ENCODE measurements around the gene RPL39L. TPM values are rescaled to one million over a fixed set of nuclear protein-coding genes. Genes with fewer than 3 reads are reported as not detected.
"Not testable (repeated sequence)": the region's sequence is repeated elsewhere in the genome, so short reads cannot be mapped to it uniquely, and the experiment has no call there.

The RPL39L gene
- total and polyA plus RNA-seq, 4 donors: 10.0 to 51.5 (median 22.7) TPM

GRCh38 chr3:187172929-187173328 lies 33.6 kb upstream of the RPL39L start:
- H3K9me3 ChIP-seq (ENCODE audit: control insufficient read depth, low read length): no peaks in the 10 kb centered on the region
- ATAC-seq (ENCODE audit: low FRiP score) (no peak), DNase-seq (no peak)
- intact Hi-C loops (cut with DNase I): no loop called here
- no peaks in the 10 kb centered on the region for H3K27me3 ChIP-seq (ENCODE audit: control insufficient read depth in 1 of 2, insufficient read depth in 2 of 2, low read length in 1 of 2)
- H3K4me3 ChIP-seq (ENCODE audit: low read length in 2 of 2): no peak overlapping the region
- no peaks in the 10 kb centered on the region for H3K36me3 ChIP-seq (ENCODE audit: control insufficient read depth in 1 of 2, insufficient read depth in 2 of 2, low read length in 1 of 2)
- WGBS, 2 donors: 94 to 97% methylated on average over 2 of the region's 2 CpGs
- peaks cover 0 to 7% of the 10 kb centered on the region in 2 donors for H3K4me1 ChIP-seq (ENCODE audit: control insufficient read depth in 1 of 2, insufficient read depth in 2 of 2, low read length in 2 of 2)
- H3K27ac ChIP-seq (ENCODE audit: low read depth in 1 of 2, low read length in 2 of 2): peak overlapping the region in 1 of 2 donors; percentile 51

- intact Hi-C loops (cut with DNase I); ATAC-seq (ENCODE audit: low FRiP score); H3K27ac ChIP-seq (ENCODE audit: low read depth in 1 of 2, low read length in 2 of 2); H3K36me3 ChIP-seq (ENCODE audit: control insufficient read depth in 1 of 2, insufficient read depth in 2 of 2, low read length in 1 of 2); H3K27me3 ChIP-seq (ENCODE audit: control insufficient read depth in 1 of 2, insufficient read depth in 2 of 2, low read length in 1 of 2); DNase-seq; H3K4me3 ChIP-seq (ENCODE audit: low read length in 2 of 2); H3K9me3 ChIP-seq (ENCODE audit: control insufficient read depth, low read length): not testable (repeated sequence)
- peaks cover 0 to 10% of the 10 kb centered on the region in 2 donors for H3K4me1 ChIP-seq (ENCODE audit: control insufficient read depth in 1 of 2, insufficient read depth in 2 of 2, low read length in 2 of 2)
- 96 to 100% methylated on average over 5 of the region's 5 CpGs for WGBS, 2 donors
Measured at GRCh38 chr3:187170911-187171310, 31.6 kb upstream of the RPL39L start.

- Histone ChIP-seq H3K4me1 (ENCODE audit: control insufficient read depth in 1 of 2, insufficient read depth in 2 of 2, low read length in 2 of 2) (peaks cover 0 to 10% of the 10 kb centered on the region in 2 donors), H3K27me3 (ENCODE audit: control insufficient read depth in 1 of 2, insufficient read depth in 2 of 2, low read length in 1 of 2) (no peaks in the 10 kb centered on the region), H3K4me3 (ENCODE audit: low read length in 2 of 2) (no peak overlapping the region), H3K36me3 (ENCODE audit: control insufficient read depth in 1 of 2, insufficient read depth in 2 of 2, low read length in 1 of 2) (no peaks in the 10 kb centered on the region), H3K9me3 (ENCODE audit: control insufficient read depth, low read length) (no peaks in the 10 kb centered on the region), H3K27ac (ENCODE audit: low read depth in 1 of 2, low read length in 2 of 2) (no peak overlapping the region)
- intact Hi-C loops (cut with DNase I): loop anchor here (5.0 to 10.0 kb wide), 2 partner anchors 57 to 315 kb away; no protein-coding TSS in a partner anchor
- no peak for DNase-seq
- WGBS, 2 donors: 82 to 88% methylated on average over 2 of the region's 2 CpGs
- ATAC-seq (ENCODE audit: low FRiP score): no peak
Measured at GRCh38 chr3:187169231-187169960, 30.1 kb upstream of the RPL39L start.

- Histone ChIP-seq H3K9me3 (ENCODE audit: control insufficient read depth, low read length) (no peaks in the 10 kb centered on the region), H3K27me3 (ENCODE audit: control insufficient read depth in 1 of 2, insufficient read depth in 2 of 2, low read length in 1 of 2) (no peaks in the 10 kb centered on the region), H3K36me3 (ENCODE audit: control insufficient read depth in 1 of 2, insufficient read depth in 2 of 2, low read length in 1 of 2) (no peaks in the 10 kb centered on the region), H3K27ac (ENCODE audit: low read depth in 1 of 2, low read length in 2 of 2) (peak overlapping the region; percentile 44 to 87), H3K4me1 (ENCODE audit: control insufficient read depth in 1 of 2, insufficient read depth in 2 of 2, low read length in 2 of 2) (peaks cover 0 to 3% of the 10 kb centered on the region in 2 donors), H3K4me3 (ENCODE audit: low read length in 2 of 2) (no peak overlapping the region)
- WGBS, 2 donors: 20 to 26% methylated on average over 5 of the region's 5 CpGs
- DNase-seq: peak in 1 of 2 donors; percentile 57
- intact Hi-C loops (cut with DNase I): loop anchor here (5.0 to 10.0 kb wide), 2 partner anchors 55 to 313 kb away; no protein-coding TSS in a partner anchor
- no peak for ATAC-seq (ENCODE audit: low FRiP score)
Measured at GRCh38 chr3:187167777-187168176, 28.5 kb upstream of the RPL39L start.

- H3K27ac ChIP-seq (ENCODE audit: low read depth in 1 of 2, low read length in 2 of 2): no peak overlapping the region
- no peaks in the 10 kb centered on the region for H3K36me3 ChIP-seq (ENCODE audit: control insufficient read depth in 1 of 2, insufficient read depth in 2 of 2, low read length in 1 of 2)
- ATAC-seq (ENCODE audit: low FRiP score) (no peak), DNase-seq (no peak)
- H3K9me3 ChIP-seq (ENCODE audit: control insufficient read depth, low read length): no peaks in the 10 kb centered on the region
- 96 to 97% methylated on average over 8 of the region's 8 CpGs for WGBS, 2 donors
- no peak overlapping the region for H3K4me3 ChIP-seq (ENCODE audit: low read length in 2 of 2)
- intact Hi-C loops (cut with DNase I): loop anchor here (5.0 to 10.0 kb wide), 2 partner anchors 54 to 312 kb away; no protein-coding TSS in a partner anchor
- peaks cover 0 to 3% of the 10 kb centered on the region in 2 donors for H3K4me1 ChIP-seq (ENCODE audit: control insufficient read depth in 1 of 2, insufficient read depth in 2 of 2, low read length in 2 of 2)
- H3K27me3 ChIP-seq (ENCODE audit: control insufficient read depth in 1 of 2, insufficient read depth in 2 of 2, low read length in 1 of 2): no peaks in the 10 kb centered on the region
Measured at GRCh38 chr3:187166750-187167149, 27.5 kb upstream of the RPL39L start.

- 0% methylated on average over 3 of the region's 3 CpGs for WGBS, 2 donors
- DNase-seq (no peak), ATAC-seq (ENCODE audit: low FRiP score) (peak; percentile 58)
- H3K36me3 ChIP-seq (ENCODE audit: control insufficient read depth in 1 of 2, insufficient read depth in 2 of 2, low read length in 1 of 2): no peaks in the 10 kb centered on the region
- H3K4me3 ChIP-seq (ENCODE audit: low read length in 2 of 2): no peak overlapping the region
- no peak overlapping the region for H3K27ac ChIP-seq (ENCODE audit: low read depth in 1 of 2, low read length in 2 of 2)
- H3K4me1 ChIP-seq (ENCODE audit: control insufficient read depth in 1 of 2, insufficient read depth in 2 of 2, low read length in 2 of 2): peaks cover 0 to 3% of the 10 kb centered on the region in 2 donors
- intact Hi-C loops (cut with DNase I): loop anchor here (5.0 to 10.0 kb wide), 2 partner anchors 53 to 310 kb away; no protein-coding TSS in a partner anchor
- no peaks in the 10 kb centered on the region for H3K27me3 ChIP-seq (ENCODE audit: control insufficient read depth in 1 of 2, insufficient read depth in 2 of 2, low read length in 1 of 2)
- no peaks in the 10 kb centered on the region for H3K9me3 ChIP-seq (ENCODE audit: control insufficient read depth, low read length)
Measured at GRCh38 chr3:187165144-187165543, 25.8 kb upstream of the RPL39L start.

- DNase-seq: no peak
- Histone ChIP-seq H3K9me3 (ENCODE audit: control insufficient read depth, low read length) (no peaks in the 10 kb centered on the region), H3K27me3 (ENCODE audit: control insufficient read depth in 1 of 2, insufficient read depth in 2 of 2, low read length in 1 of 2) (no peaks in the 10 kb centered on the region), H3K36me3 (ENCODE audit: control insufficient read depth in 1 of 2, insufficient read depth in 2 of 2, low read length in 1 of 2) (no peaks in the 10 kb centered on the region), H3K27ac (ENCODE audit: low read depth in 1 of 2, low read length in 2 of 2) (no peak overlapping the region), H3K4me3 (ENCODE audit: low read length in 2 of 2) (no peak overlapping the region), H3K4me1 (ENCODE audit: control insufficient read depth in 1 of 2, insufficient read depth in 2 of 2, low read length in 2 of 2) (peaks cover 0 to 2% of the 10 kb centered on the region in 2 donors)
- ATAC-seq (ENCODE audit: low FRiP score): no peak
- whole genome bisulfite sequencing, 2 donors: 77 to 90% methylated on average over 6 of the region's 6 CpGs
- intact Hi-C loops (cut with DNase I): loop anchor here (5.0 to 10.0 kb wide), 2 partner anchors 308 to 315 kb away; no protein-coding TSS in a partner anchor
Measured at GRCh38 chr3:187162265-187162953, 23.1 kb upstream of the RPL39L start.

GRCh38 chr3:187161556-187161955 lies 22.3 kb upstream of the RPL39L start:
- DNase-seq (no peak), ATAC-seq (ENCODE audit: low FRiP score) (no peak)
- intact Hi-C loops (cut with DNase I): loop anchor here (5.0 to 10.0 kb wide), 2 partner anchors 307 to 314 kb away; no protein-coding TSS in a partner anchor
- no peaks in the 10 kb centered on the region for H3K27me3 ChIP-seq (ENCODE audit: control insufficient read depth in 1 of 2, insufficient read depth in 2 of 2, low read length in 1 of 2)
- no peak overlapping the region for H3K27ac ChIP-seq (ENCODE audit: low read depth in 1 of 2, low read length in 2 of 2)
- H3K4me3 ChIP-seq (ENCODE audit: low read length in 2 of 2): no peak overlapping the region
- H3K4me1 ChIP-seq (ENCODE audit: control insufficient read depth in 1 of 2, insufficient read depth in 2 of 2, low read length in 2 of 2): no peaks in the 10 kb centered on the region
- no peaks in the 10 kb centered on the region for H3K9me3 ChIP-seq (ENCODE audit: control insufficient read depth, low read length)
- H3K36me3 ChIP-seq (ENCODE audit: control insufficient read depth in 1 of 2, insufficient read depth in 2 of 2, low read length in 1 of 2): no peaks in the 10 kb centered on the region

Measured in aorta (tissue), 5 donors.